Thyroid gland (tissue), 4 donors: ENCODE data around the gene OGG1. TPM values are rescaled to one million over a fixed set of nuclear protein-coding genes. Genes with fewer than 3 reads are reported as not detected.
A peak's percentile ranks its signal among the peaks of the same experiment; 100 is the strongest.

Source experiments
- DNase-seq, 2 donors: peaks; one replicate each; pipeline ENCODE4 v3.0.0-alpha.2; 2019
- H3K27ac ChIP-seq, 3 donors: fragments of 200-600 bp; sonication (generic); 1 replicate in 2 of 3; 2 replicates in 1 of 3; pipeline ENCODE4 v1.5.1; 2016 to 2019; ENCODE audit warnings: mild to moderate bottlenecking in 1 of 3, moderate library complexity in 1 of 3
- H3K27me3 ChIP-seq: fragments of 200-600 bp; sonication (generic); one replicate; pipeline ENCODE4 v1.5.1; 2019
- H3K36me3 ChIP-seq, 2 donors: fragments of 200-600 bp; sonication (generic); one replicate each; pipeline ENCODE4 v1.5.1; 2016 to 2019
- H3K4me1 ChIP-seq, 2 donors: fragments of 200-600 bp; sonication (generic); one replicate each; pipeline ENCODE4 v1.5.1; 2017 to 2019
- H3K4me3 ChIP-seq, 3 donors: fragments of 200-600 bp; sonication (generic); replicated peaks in 1 of 3; 1 replicate in 2 of 3; 2 replicates in 1 of 3; pipeline ENCODE4 v1.5.1; 2016; ENCODE audit warnings: mild to moderate bottlenecking in 1 of 3
- H3K9me3 ChIP-seq: fragments of 200-600 bp; sonication (generic); one replicate; pipeline ENCODE4 v1.5.1; 2017
- CTCF ChIP-seq, 6 experiments: fragments of 200-600 bp in 3 of 6; fragments of 450-650 bp in 3 of 6; sonication (generic) in 3 of 6; IDR thresholded peaks; one replicate each; pipeline ENCODE4 v1.5.1; 2016 to 2019; ENCODE audit warnings: antibody characterized with exemption in 6 of 6, mild to moderate bottlenecking in 2 of 6, inconsistent platforms in 1 of 6, moderate library complexity in 1 of 6
- POLR2A ChIP-seq, 2 donors: fragments of 450-650 bp; IDR thresholded peaks; one replicate each; pipeline ENCODE4 v1.6.1; 2017; ENCODE audit warnings: antibody characterized with exemption in 2 of 2, mild to moderate bottlenecking in 2 of 2, moderate library complexity in 1 of 2
- WGBS, 2 donors: methylation state at CpG; one replicate each; pipeline ENCODE4 v1.1.5; 2017; 5-methylcytosine and 5-hydroxymethylcytosine counted together
- intact Hi-C: fragments of 100-400 bp; cut with DNase I; formaldehyde crosslinking; loops from one replicate; pipeline ENCODE4 v1.15.1; 2023
- total RNA-seq, 4 donors: library from RNA; depleted of rRNA; stranded (reverse); fragments of >200 nt; gene quantifications; one replicate each; pipeline ENCODE4 v1.2.3, GENCODE V29; 2016

Gene OGG1
- total RNA-seq, 4 donors from 2014 or later = 23.7 to 46.6 (median 30.3) TPM

DNA sequence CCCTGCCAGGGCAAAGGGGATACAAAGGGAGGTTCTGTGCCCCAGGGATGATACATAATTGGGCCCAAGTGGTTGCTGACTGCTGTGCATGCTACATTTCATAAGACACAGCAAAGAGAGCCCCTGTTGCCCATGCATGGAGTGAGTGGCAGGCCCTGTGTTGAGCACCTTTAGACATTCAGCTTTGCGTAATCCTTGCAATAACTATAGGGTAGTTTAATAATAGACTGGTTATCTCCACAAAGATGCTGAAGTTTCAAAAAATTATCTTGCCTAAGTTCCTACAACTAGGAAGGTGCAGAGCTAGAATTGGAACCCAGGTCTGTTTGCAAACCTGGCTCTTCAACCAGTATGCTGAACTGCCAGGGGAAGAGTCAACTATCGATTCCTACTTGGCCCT, 1.7 kb upstream of the OGG1 start:
- no peak overlapping the region for H3K27ac ChIP-seq
- H3K36me3 ChIP-seq = peaks cover 46 to 47% of the 10 kb centered on the region in 2 donors
- no peaks in the 10 kb centered on the region for H3K27me3 ChIP-seq
- no peak for DNase-seq
- no peaks in the 10 kb centered on the region for H3K9me3 ChIP-seq
- TF ChIP-seq CTCF (IDR thresholded peaks at IDR 0.05) (no peak), POLR2A (IDR thresholded peaks at IDR 0.05) (no peak)
- no peak overlapping the region for H3K4me3 ChIP-seq
- intact Hi-C loops = loop anchor here (2.0 kb wide), 1 partner anchor 15 kb away; no protein-coding TSS in a partner anchor
- 100% methylated on average over 2 of the region's 2 CpGs for WGBS, 2 donors
- peaks cover 9 to 20% of the 10 kb centered on the region in 2 donors for H3K4me1 ChIP-seq

DNA sequence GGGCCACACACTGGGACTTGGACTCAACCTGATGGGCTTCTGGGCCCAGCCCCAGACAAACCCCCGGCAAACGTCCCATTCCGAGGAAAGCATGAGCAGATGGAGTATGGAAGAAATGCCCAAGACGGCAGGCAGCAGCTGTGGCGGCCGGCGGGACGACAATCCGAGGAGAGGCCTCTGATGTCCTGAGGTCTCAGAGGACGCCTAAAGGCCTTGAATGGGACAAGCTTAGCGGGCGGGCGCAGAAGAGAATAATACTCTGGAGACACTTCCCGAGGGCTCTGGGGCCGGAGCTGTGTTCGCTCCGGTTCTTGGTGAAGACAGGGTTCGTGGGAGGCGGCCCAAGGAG, 482 bp upstream of the OGG1 start:
- peak overlapping the region in 2 of 3 donors; percentile 42 to 65 for H3K4me3 ChIP-seq
- H3K27ac ChIP-seq = peak overlapping the region; percentile 76 to 90 (median 82)
- TF ChIP-seq CTCF (IDR thresholded peaks at IDR 0.05) (no peak), POLR2A (IDR thresholded peaks at IDR 0.05) (no peak)
- H3K9me3 ChIP-seq = no peaks in the 10 kb centered on the region
- peaks cover 34% of the 10 kb centered on the region in 2 donors for H3K36me3 ChIP-seq
- no peaks in the 10 kb centered on the region for H3K27me3 ChIP-seq
- DNase-seq = no peak
- intact Hi-C loops = loop anchor here (2.0 kb wide), 1 partner anchor 16 kb away; no protein-coding TSS in a partner anchor
- H3K4me1 ChIP-seq = peaks cover 9 to 20% of the 10 kb centered on the region in 2 donors
- WGBS, 2 donors = 7 to 24% methylated on average over 11 to 13 of the region's 19 CpGs

DNA sequence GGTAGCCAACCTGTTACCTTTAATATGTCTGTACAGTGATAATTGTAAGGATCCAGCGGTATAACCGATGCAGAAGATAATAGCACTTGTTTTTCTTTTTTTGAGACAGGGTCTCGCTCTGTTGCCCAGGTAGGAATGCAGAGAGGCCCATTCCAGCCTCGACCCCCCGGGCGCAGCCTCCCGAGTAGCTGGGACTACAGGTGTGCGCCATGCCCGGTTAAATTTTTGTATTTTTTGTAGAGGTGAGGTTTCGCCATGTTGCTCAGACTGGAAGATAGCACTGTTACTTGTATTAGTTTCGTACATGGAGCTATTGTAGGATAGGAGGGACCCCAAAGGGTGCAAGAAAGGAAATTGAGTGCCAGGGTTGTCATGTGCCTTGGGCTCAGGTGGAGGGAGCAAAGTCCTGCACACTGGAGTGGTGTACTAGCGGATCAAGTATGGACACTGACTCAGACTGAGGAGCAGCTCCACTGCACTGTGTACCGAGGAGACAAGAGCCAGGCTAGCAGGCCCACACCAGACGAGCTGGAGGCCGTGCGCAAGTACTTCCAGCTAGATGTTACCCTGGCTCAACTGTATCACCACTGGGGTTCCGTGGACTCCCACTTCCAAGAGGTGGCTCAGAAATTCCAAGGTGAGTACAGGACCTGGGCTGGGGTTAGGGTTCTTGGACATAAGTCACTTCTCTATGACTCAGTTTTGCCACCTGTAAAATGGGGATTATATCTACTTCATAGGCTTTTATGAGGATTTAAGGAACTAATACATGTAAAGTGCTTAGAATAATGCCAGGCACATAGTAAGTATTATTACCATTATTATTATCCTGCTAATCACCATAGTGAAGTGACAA, 1.0 kb downstream of the OGG1 start:
- Histone ChIP-seq H3K9me3 (no peaks in the 10 kb centered on the region), H3K4me3 (peak overlapping the region in 2 of 3 donors; percentile 21 to 65), H3K4me1 (peaks cover 9 to 28% of the 10 kb centered on the region in 2 donors), H3K36me3 (peaks cover 22 to 27% of the 10 kb centered on the region in 2 donors), H3K27ac (peak overlapping the region in 2 of 3 donors; percentile 82 to 90), H3K27me3 (no peaks in the 10 kb centered on the region)
- TF ChIP-seq CTCF (IDR thresholded peaks at IDR 0.05) (no peak), POLR2A (IDR thresholded peaks at IDR 0.05) (no peak)
- WGBS, 2 donors = 36 to 38% methylated on average over 17 of the region's 17 CpGs
- intact Hi-C loops = no loop called here
- peak; percentile 41 to 43 for DNase-seq

GRCh38 chr3:9754678-9755077, 4.9 kb downstream of the OGG1 start:
- DNase-seq = no peak
- H3K27me3 ChIP-seq = no peaks in the 10 kb centered on the region
- peaks cover 28 to 34% of the 10 kb centered on the region in 2 donors for H3K36me3 ChIP-seq
- H3K9me3 ChIP-seq = no peaks in the 10 kb centered on the region
- H3K4me3 ChIP-seq = no peak overlapping the region
- H3K4me1 ChIP-seq = peaks cover 9 to 23% of the 10 kb centered on the region in 2 donors
- intact Hi-C loops = no loop called here
- H3K27ac ChIP-seq = peak overlapping the region in 1 of 3 donors; percentile 40
- no peak for TF ChIP-seq CTCF (IDR thresholded peaks at IDR 0.05)
- no peak for TF ChIP-seq POLR2A (IDR thresholded peaks at IDR 0.05)
- WGBS, 2 donors = 50 to 72% methylated on average over 6 to 8 of the region's 8 CpGs

GRCh38 chr3:9757427-9757826, 7.7 kb downstream of the OGG1 start:
- WGBS, 2 donors = 93% methylated on average over 11 of the region's 13 CpGs

More at GRCh38 chr3:9757427-9757826, 7.7 kb downstream of the OGG1 start:
- Histone ChIP-seq H3K9me3 (no peaks in the 10 kb centered on the region), H3K27ac (no peak overlapping the region), H3K27me3 (no peaks in the 10 kb centered on the region), H3K4me1 (peaks cover 0 to 7% of the 10 kb centered on the region in 2 donors), H3K36me3 (peaks cover 28 to 37% of the 10 kb centered on the region in 2 donors), H3K4me3 (no peak overlapping the region)
- no peak for DNase-seq
- TF ChIP-seq CTCF (IDR thresholded peaks at IDR 0.05) (no peak), POLR2A (IDR thresholded peaks at IDR 0.05) (no peak)
- intact Hi-C loops = no loop called here
